GM10248 (cell line): Measurements from ENCODE around the gene GOLGA2.

Experiments
- CTCF ChIA-PET: fragments of 300-600 bp; sonication (Branson Sonifier 250); formaldehyde crosslinking; extraction: SDS; loops from one replicate; lab custom pipeline; 2021; ENCODE audit warnings: antibody characterized with exemption; lab: Yijun Ruan, JAX
- POLR2A ChIA-PET: fragments of 350-650 bp; sonication (Branson Sonifier 250); formaldehyde crosslinking; extraction: SDS; loops from one replicate; lab custom pipeline; 2020; ENCODE audit warnings: antibody characterized with exemption; lab: Yijun Ruan, JAX
- DNase-seq: peaks from one replicate; pipeline ENCODE4 v3.0.0; 2012; ENCODE audit errors: extremely low spot score
- CTCF ChIP-seq: IDR thresholded peaks from 2 replicates; pipeline ENCODE4 v1.5.1; 2012; ENCODE audit warnings: mild to moderate bottlenecking, low read depth; ENCODE audit errors: extremely low read depth, missing control alignments, control extremely low read depth

GOLGA2 gene

GRCh38 chr9:128216781-128217553 lies 58.8 kb downstream of the GOLGA2 start:
- no peak for DNase-seq
- ChIA-PET CTCF (interaction anchor here (1.1 to 5.0 kb wide), 3 partner anchors 10 to 17 kb away, joined by 3 to 16 read pairs (median 10); partner anchors contain the start of gene DNM1), POLR2A (no interaction called here)
- no peak for TF ChIP-seq CTCF

- ChIA-PET CTCF (interaction anchor here (1.0 to 5.0 kb wide), 4 partner anchors 9 to 39 kb away, joined by 3 to 16 read pairs (median 8); no protein-coding TSS in a partner anchor), POLR2A (no interaction called here)
- no peak for DNase-seq
- TF ChIP-seq CTCF = no peak
Observed at GRCh38 chr9:128215491-128216409, 60.1 kb downstream of the GOLGA2 start.

- no peak for DNase-seq
- no peak for TF ChIP-seq CTCF
- ChIA-PET CTCF (interaction anchor here (1.0 to 5.0 kb wide), 4 partner anchors 8 to 40 kb away, joined by 3 to 16 read pairs (median 8); no protein-coding TSS in a partner anchor), POLR2A (no interaction called here)
Observed at GRCh38 chr9:128214571-128215490, 61.0 kb downstream of the GOLGA2 start.

- ChIA-PET POLR2A (no interaction called here), CTCF (interaction anchor here (1.8 to 5.0 kb wide), 3 partner anchors 10 to 41 kb away, joined by 6 to 16 read pairs (median 7); partner anchors contain the start of gene DNM1)
- TF ChIP-seq CTCF = no peak
- DNase-seq = no peak
Observed at GRCh38 chr9:128213746-128214497, 61.9 kb downstream of the GOLGA2 start.

- no peak for TF ChIP-seq CTCF
- POLR2A ChIA-PET = no interaction called here
- DNase-seq = no peak
- CTCF ChIA-PET = interaction anchor here (1.0 to 1.5 kb wide), 3 partner anchors 15 to 94 kb away, joined by 4 read pairs; partner anchors contain the start of gene CIZ1
Observed at GRCh38 chr9:128211981-128212281, 63.9 kb downstream of the GOLGA2 start.
